ENCODE results near the gene TEPSIN.

DNA sequence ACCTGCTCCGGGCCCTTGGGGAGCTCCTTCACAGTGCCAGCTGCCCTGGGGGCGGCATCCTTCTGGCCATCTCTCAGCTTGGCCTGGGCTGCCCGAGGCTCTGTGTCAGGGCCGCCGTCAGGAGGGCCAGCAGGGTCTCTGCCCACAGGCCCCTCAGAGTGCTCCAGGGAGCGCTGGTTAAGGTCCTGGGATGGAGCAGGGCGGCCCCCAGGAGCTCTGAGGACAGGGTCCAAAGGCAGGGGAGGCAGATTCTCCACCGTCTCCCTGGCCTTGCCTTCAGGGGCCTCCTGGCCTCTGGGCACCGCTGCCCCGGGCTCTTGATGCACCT, 7.5 kb upstream of the TEPSIN start:
- TF ChIP-seq CTCF (conservative IDR thresholded peaks at IDR 0.05 in 1 of 2, IDR thresholded peaks at IDR 0.05 in 1 of 2; ENCODE audit: extremely low read depth in 1 of 2, insufficient read depth in 1 of 2, low read depth in 1 of 2, low read length in 2 of 2) (no peak), EZH2 (IDR thresholded peaks at IDR 0.05; ENCODE audit: borderline replicate concordance, low read length) (no peak)
